ENCODE data around the gene MRRF. TPM values are rescaled to one million over a fixed set of nuclear protein-coding genes. Genes with fewer than 3 reads are reported as not detected.

Gene MRRF
- total RNA-seq, 1 donor from 2014 or later = 58.8 TPM

- DNase-seq (ENCODE audit: low spot score) = no peak
- no peaks in the 10 kb centered on the region for H3K9me3 Mint-ChIP-seq
- H3K4me1 Mint-ChIP-seq (ENCODE audit: low read depth) = no peaks in the 10 kb centered on the region
- intact Hi-C loops (cut with micrococcal nuclease) = no loop called here
- peaks cover 11% of the 10 kb centered on the region for H3K27me3 Mint-ChIP-seq (ENCODE audit: low read depth)
- H3K36me3 Mint-ChIP-seq (ENCODE audit: low read depth) = peaks cover 22% of the 10 kb centered on the region
- no peak overlapping the region for H3K27ac Mint-ChIP-seq
- no peak overlapping the region for H3K4me3 Mint-ChIP-seq (ENCODE audit: low read depth)
These were observed 28.0 kb upstream of the MRRF start for GRCh38 chr9:122236681-122237080.

GRCh38 chr9:122239722-122240121 lies 25.0 kb upstream of the MRRF start:
- intact Hi-C loops (cut with micrococcal nuclease) = no loop called here
- Mint-ChIP-seq H3K27me3 (ENCODE audit: low read depth) (no peaks in the 10 kb centered on the region), H3K36me3 (ENCODE audit: low read depth) (peaks cover 43% of the 10 kb centered on the region), H3K4me1 (ENCODE audit: low read depth) (no peaks in the 10 kb centered on the region), H3K9me3 (no peaks in the 10 kb centered on the region), H3K27ac (no peak overlapping the region), H3K4me3 (ENCODE audit: low read depth) (no peak overlapping the region)
- DNase-seq (ENCODE audit: low spot score) = no peak

GRCh38 chr9:122244349-122244748 lies 20.3 kb upstream of the MRRF start:
- no peak for DNase-seq (ENCODE audit: low spot score)
- H3K4me3 Mint-ChIP-seq (ENCODE audit: low read depth) = no peak overlapping the region
- no peaks in the 10 kb centered on the region for H3K4me1 Mint-ChIP-seq (ENCODE audit: low read depth)
- no peak overlapping the region for H3K27ac Mint-ChIP-seq
- no peaks in the 10 kb centered on the region for H3K27me3 Mint-ChIP-seq (ENCODE audit: low read depth)
- H3K9me3 Mint-ChIP-seq = no peaks in the 10 kb centered on the region
- intact Hi-C loops (cut with micrococcal nuclease) = no loop called here
- H3K36me3 Mint-ChIP-seq (ENCODE audit: low read depth) = peaks cover 64% of the 10 kb centered on the region

DNA sequence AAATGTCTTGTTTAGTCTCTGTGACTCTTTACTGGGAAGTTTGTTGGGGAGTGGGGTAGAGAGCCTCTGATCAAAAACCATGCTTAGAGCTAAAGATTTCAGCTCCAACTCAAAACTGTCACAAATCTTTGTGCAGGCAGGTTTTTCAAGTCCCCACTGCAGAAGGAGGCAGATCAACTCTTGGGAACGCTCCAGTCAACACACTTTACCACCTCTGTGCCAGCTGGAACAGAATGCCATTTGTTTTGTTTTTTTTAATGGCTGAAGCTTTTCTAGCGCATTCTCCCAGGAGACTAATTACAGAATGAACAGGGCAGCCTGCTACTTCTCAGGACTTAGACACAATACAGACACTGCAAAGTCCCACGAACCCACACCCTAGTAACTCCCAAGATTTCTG lies 18.0 kb upstream of the MRRF start:
- Mint-ChIP-seq H3K4me3 (ENCODE audit: low read depth) (no peak overlapping the region), H3K36me3 (ENCODE audit: low read depth) (peaks cover 63% of the 10 kb centered on the region)
- intact Hi-C loops (cut with micrococcal nuclease) = no loop called here

GRCh38 chr9:122248448-122248865 lies 16.2 kb upstream of the MRRF start:
- Mint-ChIP-seq H3K27ac (no peak overlapping the region), H3K4me1 (ENCODE audit: low read depth) (peaks cover 2% of the 10 kb centered on the region), H3K4me3 (ENCODE audit: low read depth) (no peak overlapping the region), H3K36me3 (ENCODE audit: low read depth) (peaks cover 66% of the 10 kb centered on the region), H3K27me3 (ENCODE audit: low read depth) (no peaks in the 10 kb centered on the region), H3K9me3 (no peaks in the 10 kb centered on the region)
- DNase-seq (ENCODE audit: low spot score) = no peak
- intact Hi-C loops (cut with micrococcal nuclease) = no loop called here

More for the DNA sequence above, 18.0 kb upstream of the MRRF start:
- H3K27me3 Mint-ChIP-seq (ENCODE audit: low read depth) = no peaks in the 10 kb centered on the region
- no peaks in the 10 kb centered on the region for H3K4me1 Mint-ChIP-seq (ENCODE audit: low read depth)
- H3K27ac Mint-ChIP-seq = no peak overlapping the region
- no peaks in the 10 kb centered on the region for H3K9me3 Mint-ChIP-seq
- no peak for DNase-seq (ENCODE audit: low spot score)

GRCh38 chr9:122251351-122251750 lies 13.3 kb upstream of the MRRF start:
- Mint-ChIP-seq H3K9me3 (no peaks in the 10 kb centered on the region), H3K27ac (no peak overlapping the region), H3K4me3 (ENCODE audit: low read depth) (no peak overlapping the region), H3K4me1 (ENCODE audit: low read depth) (peaks cover 5% of the 10 kb centered on the region), H3K27me3 (ENCODE audit: low read depth) (no peaks in the 10 kb centered on the region), H3K36me3 (ENCODE audit: low read depth) (peaks cover 60% of the 10 kb centered on the region)
- intact Hi-C loops (cut with micrococcal nuclease) = no loop called here
- no peak for DNase-seq (ENCODE audit: low spot score)

- Mint-ChIP-seq H3K27ac (no peak overlapping the region), H3K36me3 (ENCODE audit: low read depth) (peaks cover 55% of the 10 kb centered on the region), H3K27me3 (ENCODE audit: low read depth) (no peaks in the 10 kb centered on the region), H3K4me1 (ENCODE audit: low read depth) (peaks cover 5% of the 10 kb centered on the region), H3K4me3 (ENCODE audit: low read depth) (no peak overlapping the region), H3K9me3 (no peaks in the 10 kb centered on the region)
- no peak for DNase-seq (ENCODE audit: low spot score)
- intact Hi-C loops (cut with micrococcal nuclease) = no loop called here
These were observed 11.9 kb upstream of the MRRF start for GRCh38 chr9:122252796-122253195.

GRCh38 chr9:122254761-122255160 lies 9.9 kb upstream of the MRRF start:
- H3K36me3 Mint-ChIP-seq (ENCODE audit: low read depth) = peaks cover 61% of the 10 kb centered on the region
- H3K4me1 Mint-ChIP-seq (ENCODE audit: low read depth) = peaks cover 5% of the 10 kb centered on the region
- H3K27ac Mint-ChIP-seq = no peak overlapping the region
- H3K27me3 Mint-ChIP-seq (ENCODE audit: low read depth) = no peaks in the 10 kb centered on the region
- H3K4me3 Mint-ChIP-seq (ENCODE audit: low read depth) = no peak overlapping the region
- H3K9me3 Mint-ChIP-seq = no peaks in the 10 kb centered on the region
- DNase-seq (ENCODE audit: low spot score) = no peak
- intact Hi-C loops (cut with micrococcal nuclease) = no loop called here

- no peaks in the 10 kb centered on the region for H3K9me3 Mint-ChIP-seq
- peaks cover 7% of the 10 kb centered on the region for H3K4me1 Mint-ChIP-seq (ENCODE audit: low read depth)
- DNase-seq (ENCODE audit: low spot score) = no peak
- intact Hi-C loops (cut with micrococcal nuclease) = no loop called here
- no peak overlapping the region for H3K4me3 Mint-ChIP-seq (ENCODE audit: low read depth)
- H3K27me3 Mint-ChIP-seq (ENCODE audit: low read depth) = no peaks in the 10 kb centered on the region
- peaks cover 59% of the 10 kb centered on the region for H3K36me3 Mint-ChIP-seq (ENCODE audit: low read depth)
- H3K27ac Mint-ChIP-seq = no peak overlapping the region
These were observed 8.5 kb upstream of the MRRF start for GRCh38 chr9:122256206-122256605.

- intact Hi-C loops (cut with micrococcal nuclease) = no loop called here
- H3K4me1 Mint-ChIP-seq (ENCODE audit: low read depth) = peaks cover 29% of the 10 kb centered on the region
- H3K36me3 Mint-ChIP-seq (ENCODE audit: low read depth) = peaks cover 44% of the 10 kb centered on the region
These were observed 5.7 kb upstream of the MRRF start for GRCh38 chr9:122258886-122259415.

GRCh38 chr9:122261469-122261881 lies 3.2 kb upstream of the MRRF start:
- Mint-ChIP-seq H3K9me3 (no peaks in the 10 kb centered on the region), H3K4me1 (ENCODE audit: low read depth) (peaks cover 36% of the 10 kb centered on the region), H3K36me3 (ENCODE audit: low read depth) (peaks cover 39% of the 10 kb centered on the region), H3K4me3 (ENCODE audit: low read depth) (no peak overlapping the region), H3K27me3 (ENCODE audit: low read depth) (no peaks in the 10 kb centered on the region), H3K27ac (no peak overlapping the region)
- intact Hi-C loops (cut with micrococcal nuclease) = no loop called here
- no peak for DNase-seq (ENCODE audit: low spot score)

More at GRCh38 chr9:122258886-122259415, 5.7 kb upstream of the MRRF start:
- H3K27ac Mint-ChIP-seq = no peak overlapping the region
- no peak for DNase-seq (ENCODE audit: low spot score)
- no peak overlapping the region for H3K4me3 Mint-ChIP-seq (ENCODE audit: low read depth)
- H3K27me3 Mint-ChIP-seq (ENCODE audit: low read depth) = no peaks in the 10 kb centered on the region
- no peaks in the 10 kb centered on the region for H3K9me3 Mint-ChIP-seq

- H3K4me3 Mint-ChIP-seq (ENCODE audit: low read depth) = peak overlapping the region; percentile 64
- H3K4me1 Mint-ChIP-seq (ENCODE audit: low read depth) = peaks cover 36% of the 10 kb centered on the region
- H3K9me3 Mint-ChIP-seq = no peaks in the 10 kb centered on the region
- H3K36me3 Mint-ChIP-seq (ENCODE audit: low read depth) = peaks cover 39% of the 10 kb centered on the region
- H3K27me3 Mint-ChIP-seq (ENCODE audit: low read depth) = no peaks in the 10 kb centered on the region
- intact Hi-C loops (cut with micrococcal nuclease) = no loop called here
- no peak for DNase-seq (ENCODE audit: low spot score)
- no peak overlapping the region for H3K27ac Mint-ChIP-seq
These were observed 2.6 kb upstream of the MRRF start for GRCh38 chr9:122262073-122262472.

- DNase-seq (ENCODE audit: low spot score) = no peak
- intact Hi-C loops (cut with micrococcal nuclease) = loop anchor here (2.0 kb wide), 2 partner anchors 171 to 565 kb away; partner anchors contain the start of genes PDCL and TTLL11
- Mint-ChIP-seq H3K36me3 (ENCODE audit: low read depth) (peaks cover 31% of the 10 kb centered on the region), H3K4me1 (ENCODE audit: low read depth) (peaks cover 36% of the 10 kb centered on the region), H3K27me3 (ENCODE audit: low read depth) (no peaks in the 10 kb centered on the region), H3K27ac (peak overlapping the region; percentile 99), H3K9me3 (no peaks in the 10 kb centered on the region), H3K4me3 (ENCODE audit: low read depth) (peak overlapping the region; percentile 97)
These were observed 858 bp upstream of the MRRF start for GRCh38 chr9:122263699-122264349.

All from activated T-helper 2 cell treated with anti-CD3 and anti-CD28 coated beads, Interferon-gamma antibody, Interleukin-2, Interleukin-4, amounts not matched to agents 10 μg/mL and 5 μg/mL and 100 μg/mL, durations not matched to agents 14 hours and 24 hours and 36 hours (primary cell).